NCI-H1436 treated with DMSO at 0.1 percent for 48 hours (cell line): ENCODE data around the gene HTT.

Experiments
- DNase-seq: peaks from one replicate; lab custom pipeline; 2025; lab: John Stamatoyannopoulos, UW

HTT gene

DNA sequence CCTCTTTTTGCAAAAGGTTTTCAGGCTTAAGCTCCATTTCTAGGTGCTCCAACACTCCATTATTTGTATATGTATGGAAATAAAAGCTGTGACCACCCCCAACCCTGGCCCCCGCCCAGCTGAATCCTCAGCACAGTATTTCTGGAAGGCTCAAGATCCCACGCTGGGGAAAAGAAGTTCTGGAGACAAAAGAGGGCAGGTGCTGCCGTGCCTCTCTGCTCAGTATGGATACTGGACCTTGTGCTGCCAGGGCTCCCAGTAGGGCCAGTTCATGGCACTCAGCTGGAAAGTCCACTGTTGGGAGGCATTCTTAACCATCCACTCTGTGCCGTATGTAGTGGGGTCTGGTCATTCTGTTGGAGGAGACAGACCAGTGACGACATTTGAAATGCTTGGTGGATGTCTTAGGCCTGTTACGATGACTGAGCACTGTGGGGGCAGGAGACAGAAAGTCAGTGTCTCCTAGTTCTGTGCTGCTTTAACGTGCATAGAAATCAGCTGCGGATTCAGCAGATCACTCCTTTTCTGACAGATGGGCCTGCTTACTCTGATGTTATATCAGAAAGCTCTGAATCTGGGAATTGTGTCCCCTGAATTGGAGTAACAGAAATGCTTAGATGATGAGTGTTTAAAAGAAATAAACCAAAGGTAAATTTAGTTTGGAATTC is 126.1 kb downstream of the HTT start:
- DNase-seq = no peak

DNA sequence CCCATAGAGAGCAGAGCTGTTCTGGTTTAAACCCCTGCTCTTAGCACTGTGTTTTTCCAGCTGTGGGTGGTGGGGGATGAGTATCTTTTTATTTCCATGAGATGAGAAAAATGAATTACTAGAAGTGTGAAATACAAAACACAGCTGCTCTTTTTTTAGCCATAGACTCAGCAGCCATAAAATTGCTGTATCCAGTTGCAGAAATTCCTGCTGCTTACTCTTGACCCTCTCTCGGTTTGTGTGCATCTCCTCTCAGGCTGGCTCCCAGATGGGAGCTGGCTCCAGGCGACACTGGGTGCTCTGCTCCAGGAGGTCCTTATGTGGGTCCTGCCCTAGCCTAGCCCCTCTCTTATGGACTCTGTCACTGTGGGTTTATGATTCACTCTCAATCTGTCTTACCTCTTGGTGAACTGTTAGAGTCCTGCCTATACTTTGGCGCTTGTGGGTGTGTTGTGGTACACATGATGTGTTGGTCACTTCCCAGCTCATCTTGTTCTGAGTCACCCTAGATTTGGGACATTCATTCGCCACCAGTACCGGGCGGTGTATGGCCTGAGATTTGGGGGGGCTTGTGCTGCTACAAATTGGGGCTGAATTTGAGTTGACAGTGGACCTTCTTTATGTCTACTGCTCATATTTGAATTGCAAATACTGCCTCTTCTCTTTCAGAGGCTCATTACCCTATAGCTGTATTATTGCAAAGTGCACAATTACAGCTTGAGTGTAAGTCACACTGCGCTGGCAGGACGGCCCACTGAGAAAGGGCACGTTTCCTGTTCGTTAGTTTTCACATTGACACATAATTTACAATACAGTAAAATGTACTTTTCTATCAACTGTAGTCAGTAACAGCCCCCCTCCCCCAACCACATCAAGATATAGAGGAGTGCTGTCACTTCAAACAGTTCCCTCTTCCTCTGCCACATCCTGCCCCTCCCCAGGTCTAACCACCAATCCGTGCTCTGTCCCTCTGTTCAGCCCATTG is 127.5 kb downstream of the HTT start:
- no peak for DNase-seq

DNA sequence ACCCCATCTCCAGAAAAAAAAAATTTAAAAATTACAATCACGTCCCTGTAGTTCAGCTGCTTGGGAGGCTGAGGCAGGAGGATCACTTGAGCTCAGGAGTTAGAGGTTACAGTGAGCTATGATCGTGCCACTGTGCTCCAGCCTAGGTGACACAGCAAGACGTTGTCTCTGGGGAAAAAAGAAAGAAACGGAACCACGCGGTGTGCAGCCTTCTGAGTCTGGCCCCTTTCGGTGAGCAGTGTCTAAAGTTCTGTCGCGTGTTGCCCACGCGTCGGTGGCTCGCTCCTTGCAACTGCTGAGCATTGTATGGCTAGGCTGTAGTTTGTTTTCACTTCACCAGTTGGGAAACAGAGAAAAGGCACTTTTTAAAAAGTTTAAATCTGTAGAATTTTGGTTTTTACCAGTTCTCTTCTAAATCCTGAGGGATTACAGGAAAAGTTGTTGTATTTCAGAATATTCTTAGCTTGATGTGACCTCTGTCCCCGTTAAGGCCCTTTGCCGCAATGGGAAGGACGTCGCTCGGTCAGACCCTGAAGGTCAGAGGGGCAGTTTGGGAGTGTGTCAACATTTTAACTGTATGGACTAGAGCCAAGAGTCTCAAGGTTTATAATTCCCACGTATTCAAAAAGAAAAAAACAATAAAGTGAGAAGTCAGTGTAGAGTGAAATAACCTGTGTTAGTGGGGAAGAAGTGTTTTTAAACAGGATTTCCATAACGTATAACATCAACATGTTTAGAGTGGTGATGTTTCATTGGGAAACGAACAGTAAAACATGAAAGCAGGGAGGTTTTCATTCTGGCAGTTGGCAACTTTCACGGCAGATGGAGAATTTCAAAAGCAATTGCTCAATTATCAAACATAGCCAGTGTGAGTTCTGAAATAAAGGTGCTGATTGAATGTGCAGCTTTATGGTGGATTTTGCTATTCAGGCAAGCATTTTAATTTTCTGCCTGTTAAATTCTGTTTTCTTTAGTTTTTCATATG is 128.6 kb downstream of the HTT start:
- DNase-seq = no peak

DNA sequence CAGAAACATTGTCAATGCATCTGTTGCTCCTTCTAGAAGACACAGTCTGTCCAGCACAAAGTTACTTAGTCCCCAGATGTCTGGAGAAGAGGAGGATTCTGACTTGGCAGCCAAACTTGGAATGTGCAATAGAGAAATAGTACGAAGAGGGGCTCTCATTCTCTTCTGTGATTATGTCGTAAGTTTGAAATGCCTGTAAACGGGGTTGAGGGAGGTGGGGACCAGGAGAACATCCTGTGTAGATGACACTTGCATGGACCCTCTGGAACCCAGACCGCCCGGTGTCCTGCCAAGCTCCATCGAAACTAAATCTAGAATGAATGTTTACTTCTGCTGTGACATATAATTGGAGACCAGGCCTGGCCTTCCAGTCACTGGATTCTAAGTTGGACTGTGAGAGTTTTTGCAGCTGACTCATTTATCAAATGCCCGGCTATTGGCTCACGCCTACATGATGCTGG is 129.5 kb downstream of the HTT start:
- no peak for DNase-seq

DNA sequence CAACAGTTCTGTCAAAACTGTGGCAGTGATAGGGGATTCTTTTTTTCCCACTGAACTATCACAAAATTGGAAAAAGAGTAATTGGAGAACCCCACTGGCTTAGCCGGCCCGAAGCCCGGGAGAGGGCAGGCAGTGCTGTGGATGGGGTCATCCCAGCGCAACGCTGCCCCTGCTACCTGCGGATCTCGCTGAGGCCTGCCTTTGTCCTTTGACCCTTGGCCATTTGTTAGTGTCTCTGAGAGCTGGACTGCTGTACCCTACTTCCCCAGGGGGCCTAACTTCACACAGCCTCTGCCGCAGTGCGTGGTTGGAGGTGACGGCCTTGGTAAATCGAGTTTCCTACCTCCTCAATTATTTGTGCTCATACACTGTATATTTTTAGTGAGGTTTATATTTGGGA is 131.5 kb downstream of the HTT start:
- no peak for DNase-seq

DNA sequence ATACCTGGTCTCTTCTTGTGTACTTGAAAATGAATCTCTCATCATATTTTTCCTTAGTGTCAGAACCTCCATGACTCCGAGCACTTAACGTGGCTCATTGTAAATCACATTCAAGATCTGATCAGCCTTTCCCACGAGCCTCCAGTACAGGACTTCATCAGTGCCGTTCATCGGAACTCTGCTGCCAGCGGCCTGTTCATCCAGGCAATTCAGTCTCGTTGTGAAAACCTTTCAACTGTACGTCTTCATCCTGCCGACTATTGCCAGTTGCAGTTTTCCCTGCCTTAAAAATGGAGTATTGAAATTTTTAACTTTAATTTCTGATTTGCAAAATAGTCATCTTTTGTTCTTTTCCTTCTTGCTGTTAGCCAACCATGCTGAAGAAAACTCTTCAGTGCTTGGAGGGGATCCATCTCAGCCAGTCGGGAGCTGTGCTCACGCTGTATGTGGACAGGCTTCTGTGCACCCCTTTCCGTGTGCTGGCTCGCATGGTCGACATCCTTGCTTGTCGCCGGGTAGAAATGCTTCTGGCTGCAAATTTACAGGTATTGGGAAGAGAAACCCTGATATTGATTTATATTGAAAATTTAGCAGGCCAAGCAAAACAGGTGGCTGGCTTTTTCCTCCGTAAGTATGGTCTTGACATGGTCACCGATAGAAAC is 132.1 kb downstream of the HTT start:
- no peak for DNase-seq

DNA sequence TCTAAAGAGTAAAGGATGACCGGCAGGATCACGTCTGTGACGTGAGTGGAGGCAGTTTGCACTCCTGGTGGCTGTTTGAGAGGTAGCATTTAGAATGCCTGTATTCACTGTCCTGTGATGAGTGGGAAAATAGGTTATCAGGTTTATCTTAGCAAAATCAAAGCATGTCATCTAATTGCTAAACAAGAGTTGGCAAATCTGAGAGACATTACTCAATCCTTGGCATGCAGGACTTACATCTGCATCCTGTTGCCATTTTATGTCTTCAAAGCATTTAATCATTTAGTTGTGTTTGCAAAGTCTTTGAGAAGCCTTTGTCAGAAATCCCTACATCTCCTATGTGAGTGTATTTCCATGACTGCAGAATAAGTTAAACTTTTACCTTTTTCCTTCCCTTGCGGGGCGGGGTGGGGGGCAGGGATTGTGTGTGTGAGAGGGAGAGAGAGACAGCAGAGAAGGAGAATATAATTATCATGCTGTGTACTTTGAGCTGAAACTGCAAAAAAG is 133.1 kb downstream of the HTT start:
- no peak for DNase-seq

DNA sequence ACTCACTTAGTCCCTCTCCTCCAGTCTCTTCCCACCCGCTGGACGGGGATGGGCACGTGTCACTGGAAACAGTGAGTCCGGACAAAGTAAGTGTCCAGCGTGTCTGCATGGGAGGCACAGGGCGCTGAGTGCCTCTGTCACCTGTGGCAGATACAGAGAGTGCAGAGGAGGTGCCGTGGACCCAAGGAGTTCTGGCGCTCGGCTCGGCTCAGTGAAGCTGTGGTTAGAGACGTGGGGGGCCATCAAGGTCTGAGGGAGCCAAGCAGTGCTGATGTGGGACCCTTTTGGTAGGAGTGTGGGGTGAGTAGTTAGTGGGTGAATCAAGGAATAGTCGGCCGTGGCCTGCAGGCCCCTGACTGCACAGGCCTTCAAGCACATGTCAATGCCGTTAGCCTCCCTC is 134.3 kb downstream of the HTT start:
- DNase-seq = no peak

DNA sequence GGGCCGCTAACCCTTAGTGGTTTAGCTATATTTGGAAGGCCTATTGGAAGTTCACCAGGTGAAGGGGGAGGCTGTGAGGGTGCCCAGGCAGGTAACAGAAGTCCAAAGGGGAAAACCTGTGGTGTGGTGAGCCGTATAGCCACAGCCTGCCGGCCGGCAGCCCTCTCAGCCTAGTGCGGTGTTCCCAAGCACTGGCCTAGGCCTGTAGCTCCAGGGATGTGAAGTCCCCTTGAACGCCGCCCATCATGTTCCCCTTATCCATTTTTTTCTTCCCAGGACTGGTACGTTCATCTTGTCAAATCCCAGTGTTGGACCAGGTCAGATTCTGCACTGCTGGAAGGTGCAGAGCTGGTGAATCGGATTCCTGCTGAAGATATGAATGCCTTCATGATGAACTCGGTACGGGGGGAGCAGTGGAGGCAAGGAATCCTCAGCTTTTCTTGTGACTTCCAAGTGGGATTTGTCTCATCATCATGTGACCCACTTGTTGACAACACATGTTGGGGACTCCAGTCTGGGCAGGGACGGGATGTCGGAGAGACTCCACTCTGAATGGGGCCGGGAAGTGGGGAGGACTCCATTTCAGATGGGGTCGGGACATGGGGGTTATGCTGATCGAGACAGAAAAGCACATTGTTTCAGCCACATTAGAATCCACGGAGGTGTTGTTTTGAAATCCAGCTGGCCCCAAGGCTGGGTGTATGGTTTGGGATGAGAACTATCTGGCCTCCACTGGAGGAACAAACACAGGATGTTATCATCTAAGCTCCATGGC is 135.3 kb downstream of the HTT start:
- no peak for DNase-seq

DNA sequence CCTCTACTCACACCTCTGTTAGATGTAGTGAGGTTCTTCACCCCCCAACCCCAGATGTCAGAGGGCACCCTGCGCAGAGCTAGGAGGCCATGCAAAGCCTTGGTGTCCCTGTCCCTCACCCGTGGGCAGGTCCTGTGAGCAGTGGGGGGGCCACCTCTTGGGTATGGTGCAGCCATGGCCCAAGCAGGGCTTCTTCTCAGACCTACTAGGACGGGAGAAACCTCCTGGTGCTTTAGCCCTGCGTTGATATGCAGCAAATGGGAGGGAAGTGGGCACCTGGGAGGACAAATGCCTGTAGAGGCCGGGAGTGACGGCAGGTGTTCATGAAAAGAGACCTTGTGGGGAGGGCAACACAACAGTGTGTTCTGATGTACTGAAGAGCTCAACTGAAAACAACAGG is 136.0 kb downstream of the HTT start:
- DNase-seq = no peak

DNA sequence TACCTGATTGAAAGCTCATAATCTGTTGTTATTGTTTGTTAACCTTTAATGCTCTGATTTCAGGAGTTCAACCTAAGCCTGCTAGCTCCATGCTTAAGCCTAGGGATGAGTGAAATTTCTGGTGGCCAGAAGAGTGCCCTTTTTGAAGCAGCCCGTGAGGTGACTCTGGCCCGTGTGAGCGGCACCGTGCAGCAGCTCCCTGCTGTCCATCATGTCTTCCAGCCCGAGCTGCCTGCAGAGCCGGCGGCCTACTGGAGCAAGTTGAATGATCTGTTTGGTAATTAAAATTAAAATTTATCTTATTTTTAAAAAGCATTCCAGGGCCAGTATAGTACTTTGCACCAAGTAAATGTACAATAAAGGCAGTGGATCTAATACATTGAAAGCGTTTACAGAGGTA is 137.4 kb downstream of the HTT start:
- no peak for DNase-seq

DNA sequence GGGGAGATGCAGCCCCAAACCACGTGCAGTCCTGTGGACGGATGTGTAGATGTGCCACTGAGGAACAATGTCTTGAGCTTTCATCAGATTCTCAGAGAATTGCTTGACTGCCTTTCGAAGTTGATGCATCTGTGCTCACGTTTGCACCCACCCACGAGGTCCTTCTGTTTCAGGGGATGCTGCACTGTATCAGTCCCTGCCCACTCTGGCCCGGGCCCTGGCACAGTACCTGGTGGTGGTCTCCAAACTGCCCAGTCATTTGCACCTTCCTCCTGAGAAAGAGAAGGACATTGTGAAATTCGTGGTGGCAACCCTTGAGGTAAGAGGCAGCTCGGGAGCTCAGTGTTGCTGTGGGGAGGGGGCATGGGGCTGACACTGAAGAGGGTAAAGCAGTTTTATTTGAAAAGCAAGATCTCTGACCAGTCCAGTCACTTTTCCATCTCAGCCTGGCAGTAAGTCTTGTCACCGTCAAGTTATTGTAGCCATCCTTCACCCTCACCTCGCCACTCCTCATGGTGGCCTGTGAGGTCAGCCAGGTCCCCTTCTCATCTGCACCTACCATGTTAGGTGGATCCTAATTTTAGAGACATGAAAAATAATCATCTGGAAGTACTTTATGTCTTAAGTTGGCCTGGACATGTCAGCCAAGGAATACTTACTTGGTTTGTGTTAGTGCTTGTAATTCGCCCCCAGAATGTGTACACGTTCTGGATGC is 138.1 kb downstream of the HTT start:
- DNase-seq = no peak

DNA sequence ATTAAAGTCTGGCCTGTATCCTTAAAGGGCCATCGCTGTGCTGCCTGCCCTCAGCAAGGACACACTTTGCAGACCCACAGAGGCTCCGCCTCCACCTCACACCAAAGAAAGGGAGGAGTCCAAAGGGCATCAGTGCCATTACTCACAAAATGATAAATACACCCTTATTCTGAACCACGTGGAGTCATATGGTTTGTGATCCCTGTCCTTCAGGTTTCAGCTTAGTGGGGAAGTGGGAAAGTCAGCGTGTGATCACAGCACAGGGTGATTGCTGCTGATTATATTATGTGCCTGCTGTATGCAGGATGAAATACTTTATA is 138.6 kb downstream of the HTT start:
- no peak for DNase-seq

DNA sequence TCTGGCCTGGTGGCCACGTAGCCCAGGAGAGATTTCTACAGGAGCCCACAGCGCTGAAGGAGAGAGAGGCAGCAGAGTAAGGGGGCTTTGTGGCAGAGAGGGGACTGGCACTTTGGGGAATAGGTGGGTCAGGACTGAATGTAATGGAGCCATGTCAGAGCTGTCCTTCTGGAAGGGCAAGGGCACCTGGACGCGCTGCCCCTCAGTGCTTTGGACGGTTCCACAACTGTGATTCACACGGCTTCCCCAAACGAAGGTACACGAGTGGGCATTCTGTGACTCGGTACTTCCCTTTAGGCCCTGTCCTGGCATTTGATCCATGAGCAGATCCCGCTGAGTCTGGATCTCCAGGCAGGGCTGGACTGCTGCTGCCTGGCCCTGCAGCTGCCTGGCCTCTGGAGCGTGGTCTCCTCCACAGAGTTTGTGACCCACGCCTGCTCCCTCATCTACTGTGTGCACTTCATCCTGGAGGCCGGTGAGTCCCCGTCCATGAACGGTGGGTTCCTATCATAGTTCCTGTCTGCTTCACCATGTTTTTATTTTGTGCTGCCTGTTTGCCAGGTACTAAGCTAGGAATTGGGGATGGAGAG is 139.3 kb downstream of the HTT start:
- DNase-seq = no peak

DNA sequence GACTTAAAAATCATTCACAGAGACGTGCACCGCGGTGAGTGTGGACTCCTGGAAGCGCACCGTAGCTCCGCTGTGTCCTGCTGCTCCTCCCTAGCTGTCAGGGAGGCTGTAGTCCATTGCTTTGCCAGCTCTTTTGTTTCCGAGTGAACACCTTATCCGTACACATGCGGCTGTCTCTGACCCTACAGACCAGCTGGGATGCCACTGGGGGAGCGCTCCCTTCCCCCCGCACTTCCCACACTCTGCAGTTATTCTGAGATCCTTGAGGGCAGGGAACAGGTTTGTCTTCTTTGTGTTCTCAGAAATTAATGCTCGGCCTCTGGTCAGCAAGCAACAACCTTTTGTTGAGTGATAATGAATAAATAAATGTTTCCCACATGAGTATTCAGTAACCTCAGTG is 140.8 kb downstream of the HTT start:
- no peak for DNase-seq

DNA sequence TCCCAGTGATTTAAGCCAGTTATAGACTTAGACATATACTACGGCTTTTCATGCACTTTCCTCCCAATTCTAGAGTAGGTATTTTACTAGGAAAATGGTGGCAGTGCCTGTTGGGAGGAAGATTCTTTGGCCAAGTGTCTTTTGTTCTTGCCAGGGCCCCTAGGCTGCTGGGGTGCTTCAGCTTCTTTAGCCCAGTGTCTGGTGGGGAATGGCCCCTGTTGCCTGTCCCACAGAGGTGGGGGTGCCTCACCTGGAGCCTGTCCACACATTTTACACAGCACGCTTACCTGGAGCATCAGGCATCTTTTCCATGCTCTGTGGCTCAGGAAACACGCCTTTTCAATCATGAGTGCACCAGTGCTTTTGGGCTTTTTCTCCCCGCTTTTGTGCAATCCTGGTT is 141.3 kb downstream of the HTT start:
- no peak for DNase-seq

DNA sequence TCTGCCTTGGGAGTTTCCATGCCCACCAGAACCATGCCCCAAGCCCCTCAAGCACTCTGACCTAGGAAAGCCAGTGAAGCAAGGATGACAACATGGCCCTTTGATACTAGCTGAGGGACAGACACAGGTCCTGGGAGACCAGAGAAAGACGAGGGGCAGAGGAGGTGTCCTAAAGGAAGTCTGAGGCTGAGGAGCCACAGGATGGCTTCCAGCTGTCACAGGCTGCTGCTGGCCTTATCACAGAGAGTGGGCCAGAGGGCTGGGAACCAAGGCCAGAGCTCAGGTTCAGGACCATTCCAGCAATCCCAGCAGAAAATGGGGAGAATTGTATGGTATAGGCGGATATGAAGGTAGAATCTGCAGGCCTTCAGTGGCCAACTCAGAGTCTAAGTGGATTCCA is 142.8 kb downstream of the HTT start:
- no peak for DNase-seq

DNA sequence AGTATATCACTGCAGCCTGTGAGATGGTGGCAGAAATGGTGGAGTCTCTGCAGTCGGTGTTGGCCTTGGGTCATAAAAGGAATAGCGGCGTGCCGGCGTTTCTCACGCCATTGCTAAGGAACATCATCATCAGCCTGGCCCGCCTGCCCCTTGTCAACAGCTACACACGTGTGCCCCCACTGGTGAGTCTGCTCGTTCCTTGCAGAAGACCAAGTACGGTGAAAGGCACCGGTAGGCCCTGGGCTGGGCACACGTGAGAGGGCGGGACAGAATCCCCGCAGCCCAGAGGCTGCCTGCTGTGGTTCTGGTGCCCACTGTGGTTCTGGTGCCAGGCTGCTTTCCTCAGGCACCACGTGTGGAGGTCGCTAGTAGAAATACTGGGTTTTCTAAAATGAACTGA is 143.3 kb downstream of the HTT start:
- no peak for DNase-seq

DNA sequence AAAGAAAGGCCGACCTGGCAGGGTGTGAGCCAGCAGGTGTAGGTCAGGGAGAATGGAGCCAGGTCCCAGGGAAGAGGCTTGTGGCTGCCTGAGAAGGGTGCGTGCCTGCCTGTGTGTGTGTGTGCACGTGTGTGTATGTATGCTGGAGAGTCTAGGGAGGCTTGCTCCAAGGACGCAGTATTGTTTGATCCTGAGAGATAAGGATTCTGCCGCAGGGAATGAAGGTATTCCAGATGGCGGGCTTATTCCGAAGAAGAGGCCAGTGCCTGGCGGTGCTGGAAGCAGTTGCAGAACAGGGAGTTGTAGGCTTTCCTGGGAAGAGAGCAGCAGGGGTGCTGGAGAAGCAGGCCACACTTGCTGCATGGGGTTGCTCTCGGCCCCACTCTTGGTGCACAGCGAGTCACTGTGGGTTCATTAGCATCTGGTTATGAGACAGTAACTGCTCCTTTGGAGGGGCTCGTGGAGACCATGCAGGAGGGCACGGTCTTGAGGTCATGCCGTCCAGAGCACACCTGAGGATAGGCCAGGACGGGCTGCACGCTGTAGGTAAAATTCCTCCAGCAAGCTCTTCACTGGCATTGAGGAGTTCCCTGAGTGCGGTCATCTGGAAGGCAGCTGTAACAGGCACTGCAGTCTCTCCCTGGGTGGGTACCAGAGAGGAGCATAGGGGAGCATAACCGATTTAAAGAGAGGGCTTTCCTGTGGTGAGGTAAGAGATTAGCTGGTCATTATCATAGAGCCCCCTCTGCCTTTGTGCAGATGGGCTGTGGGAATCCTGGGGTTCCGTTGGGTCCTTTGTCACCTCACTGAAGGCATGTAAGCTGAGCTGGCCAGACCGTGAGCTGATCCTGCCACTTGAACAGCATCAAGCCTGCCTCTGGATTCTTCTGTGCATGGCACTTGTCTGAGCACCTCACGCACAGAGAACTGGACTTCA is 144.6 kb downstream of the HTT start:
- DNase-seq = no peak
